ENCODE data around the gene SLC35B2. TPM values are rescaled to one million over a fixed set of nuclear protein-coding genes. Genes with fewer than 3 reads are reported as not detected.

Gene SLC35B2
- total and polyA plus RNA-seq, 4 donors = 18.9 to 27.0 (median 21.1) TPM

DNA sequence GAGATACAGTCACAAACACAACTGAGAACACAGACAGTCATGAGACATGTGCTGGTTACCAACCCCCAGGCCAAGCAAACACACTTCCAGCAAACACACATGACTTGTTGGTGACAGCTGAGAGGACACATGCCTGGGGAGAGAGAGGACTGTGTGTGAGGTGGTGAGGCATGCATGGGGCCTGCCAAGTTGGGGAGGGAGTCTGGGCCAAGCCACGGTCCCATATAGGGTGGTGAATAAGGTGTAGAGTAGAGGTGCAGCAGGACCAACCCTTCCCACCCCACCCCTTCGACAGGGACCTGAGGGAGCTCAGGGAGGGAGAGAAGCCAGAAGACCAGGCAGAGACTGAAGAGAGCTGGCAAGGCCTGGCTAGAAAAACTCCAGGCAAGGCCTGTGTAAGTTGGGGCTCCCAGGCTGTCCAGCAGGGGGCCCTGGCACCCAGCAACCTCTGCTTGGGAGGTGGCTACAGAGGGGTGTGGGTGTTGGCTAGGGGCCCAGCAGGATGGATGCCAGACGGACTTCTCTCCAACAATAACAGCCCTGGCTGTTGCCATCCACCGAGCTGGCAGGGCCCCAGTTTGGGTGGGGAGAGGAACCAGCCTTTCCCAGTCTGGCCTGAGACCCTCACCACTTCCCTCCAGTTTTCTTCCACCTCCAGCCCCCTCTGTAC lies 35.9 kb downstream of the SLC35B2 start:
- Histone ChIP-seq H3K27me3 (ENCODE audit: control insufficient read depth in 4 of 4, insufficient read depth in 4 of 4, low read length in 3 of 4) (no peaks in the 10 kb centered on the region), H3K36me3 (ENCODE audit: control insufficient read depth in 4 of 4, insufficient read depth in 3 of 4, low read depth in 1 of 4, low read length in 3 of 4) (no peaks in the 10 kb centered on the region), H3K4me3 (ENCODE audit: low read depth in 1 of 3, low read length in 3 of 3) (no peak overlapping the region), H3K9ac (ENCODE audit: low read depth in 1 of 2, low read length in 2 of 2) (peak overlapping the region; percentile 26 to 42), H3K4me1 (ENCODE audit: control insufficient read depth in 4 of 4, insufficient read depth in 4 of 4, low read length in 3 of 4) (peaks cover 49 to 90% (median 71%) of the 10 kb centered on the region in 4 donors), H3K27ac (ENCODE audit: low read depth in 1 of 2, low read length in 2 of 2) (peak overlapping the region; percentile 89 to 95), H3K9me3 (ENCODE audit: control insufficient read depth in 4 of 4, low read length in 3 of 4) (no peaks in the 10 kb centered on the region)
- peak; percentile 88 for DNase-seq (ENCODE audit: low spot score)
- WGBS = 7% methylated on average over 4 of the region's 4 CpGs
- TF ChIP-seq, protein P1, sequence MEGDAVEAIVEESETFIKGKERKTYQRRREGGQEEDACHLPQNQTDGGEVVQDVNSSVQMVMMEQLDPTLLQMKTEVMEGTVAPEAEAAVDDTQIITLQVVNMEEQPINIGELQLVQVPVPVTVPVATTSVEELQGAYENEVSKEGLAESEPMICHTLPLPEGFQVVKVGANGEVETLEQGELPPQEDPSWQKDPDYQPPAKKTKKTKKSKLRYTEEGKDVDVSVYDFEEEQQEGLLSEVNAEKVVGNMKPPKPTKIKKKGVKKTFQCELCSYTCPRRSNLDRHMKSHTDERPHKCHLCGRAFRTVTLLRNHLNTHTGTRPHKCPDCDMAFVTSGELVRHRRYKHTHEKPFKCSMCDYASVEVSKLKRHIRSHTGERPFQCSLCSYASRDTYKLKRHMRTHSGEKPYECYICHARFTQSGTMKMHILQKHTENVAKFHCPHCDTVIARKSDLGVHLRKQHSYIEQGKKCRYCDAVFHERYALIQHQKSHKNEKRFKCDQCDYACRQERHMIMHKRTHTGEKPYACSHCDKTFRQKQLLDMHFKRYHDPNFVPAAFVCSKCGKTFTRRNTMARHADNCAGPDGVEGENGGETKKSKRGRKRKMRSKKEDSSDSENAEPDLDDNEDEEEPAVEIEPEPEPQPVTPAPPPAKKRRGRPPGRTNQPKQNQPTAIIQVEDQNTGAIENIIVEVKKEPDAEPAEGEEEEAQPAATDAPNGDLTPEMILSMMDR (IDR thresholded peaks at IDR 0.05; ENCODE audit: low read depth, low read length, missing input control) = peak; percentile 90
- no peak for TF ChIP-seq HNF4G (IDR thresholded peaks at IDR 0.05)
- TF ChIP-seq, protein P2, sequence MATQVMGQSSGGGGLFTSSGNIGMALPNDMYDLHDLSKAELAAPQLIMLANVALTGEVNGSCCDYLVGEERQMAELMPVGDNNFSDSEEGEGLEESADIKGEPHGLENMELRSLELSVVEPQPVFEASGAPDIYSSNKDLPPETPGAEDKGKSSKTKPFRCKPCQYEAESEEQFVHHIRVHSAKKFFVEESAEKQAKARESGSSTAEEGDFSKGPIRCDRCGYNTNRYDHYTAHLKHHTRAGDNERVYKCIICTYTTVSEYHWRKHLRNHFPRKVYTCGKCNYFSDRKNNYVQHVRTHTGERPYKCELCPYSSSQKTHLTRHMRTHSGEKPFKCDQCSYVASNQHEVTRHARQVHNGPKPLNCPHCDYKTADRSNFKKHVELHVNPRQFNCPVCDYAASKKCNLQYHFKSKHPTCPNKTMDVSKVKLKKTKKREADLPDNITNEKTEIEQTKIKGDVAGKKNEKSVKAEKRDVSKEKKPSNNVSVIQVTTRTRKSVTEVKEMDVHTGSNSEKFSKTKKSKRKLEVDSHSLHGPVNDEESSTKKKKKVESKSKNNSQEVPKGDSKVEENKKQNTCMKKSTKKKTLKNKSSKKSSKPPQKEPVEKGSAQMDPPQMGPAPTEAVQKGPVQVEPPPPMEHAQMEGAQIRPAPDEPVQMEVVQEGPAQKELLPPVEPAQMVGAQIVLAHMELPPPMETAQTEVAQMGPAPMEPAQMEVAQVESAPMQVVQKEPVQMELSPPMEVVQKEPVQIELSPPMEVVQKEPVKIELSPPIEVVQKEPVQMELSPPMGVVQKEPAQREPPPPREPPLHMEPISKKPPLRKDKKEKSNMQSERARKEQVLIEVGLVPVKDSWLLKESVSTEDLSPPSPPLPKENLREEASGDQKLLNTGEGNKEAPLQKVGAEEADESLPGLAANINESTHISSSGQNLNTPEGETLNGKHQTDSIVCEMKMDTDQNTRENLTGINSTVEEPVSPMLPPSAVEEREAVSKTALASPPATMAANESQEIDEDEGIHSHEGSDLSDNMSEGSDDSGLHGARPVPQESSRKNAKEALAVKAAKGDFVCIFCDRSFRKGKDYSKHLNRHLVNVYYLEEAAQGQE (IDR thresholded peaks at IDR 0.05) = peak; percentile 48
- peak; percentile 32 for TF ChIP-seq FOXA1 (IDR thresholded peaks at IDR 0.05)
- TF ChIP-seq TAF1 (conservative IDR thresholded peaks at IDR 0.05) = no peak
- TF ChIP-seq HNF4A (conservative IDR thresholded peaks at IDR 0.05) = peak; percentile 39 to 45
- TF ChIP-seq, protein P3, sequence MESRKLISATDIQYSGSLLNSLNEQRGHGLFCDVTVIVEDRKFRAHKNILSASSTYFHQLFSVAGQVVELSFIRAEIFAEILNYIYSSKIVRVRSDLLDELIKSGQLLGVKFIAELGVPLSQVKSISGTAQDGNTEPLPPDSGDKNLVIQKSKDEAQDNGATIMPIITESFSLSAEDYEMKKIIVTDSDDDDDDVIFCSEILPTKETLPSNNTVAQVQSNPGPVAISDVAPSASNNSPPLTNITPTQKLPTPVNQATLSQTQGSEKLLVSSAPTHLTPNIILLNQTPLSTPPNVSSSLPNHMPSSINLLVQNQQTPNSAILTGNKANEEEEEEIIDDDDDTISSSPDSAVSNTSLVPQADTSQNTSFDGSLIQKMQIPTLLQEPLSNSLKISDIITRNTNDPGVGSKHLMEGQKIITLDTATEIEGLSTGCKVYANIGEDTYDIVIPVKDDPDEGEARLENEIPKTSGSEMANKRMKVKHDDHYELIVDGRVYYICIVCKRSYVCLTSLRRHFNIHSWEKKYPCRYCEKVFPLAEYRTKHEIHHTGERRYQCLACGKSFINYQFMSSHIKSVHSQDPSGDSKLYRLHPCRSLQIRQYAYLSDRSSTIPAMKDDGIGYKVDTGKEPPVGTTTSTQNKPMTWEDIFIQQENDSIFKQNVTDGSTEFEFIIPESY (IDR thresholded peaks at IDR 0.05) = no peak
- TF ChIP-seq NR2F2 (IDR thresholded peaks at IDR 0.05) = peak; percentile 40
- peak; percentile 76 for TF ChIP-seq SP1 (IDR thresholded peaks at IDR 0.05)
- no peak for TF ChIP-seq GABPA (IDR thresholded peaks at IDR 0.05 in 1 of 2, conservative IDR thresholded peaks at IDR 0.05 in 1 of 2)
- TF ChIP-seq, protein P4, sequence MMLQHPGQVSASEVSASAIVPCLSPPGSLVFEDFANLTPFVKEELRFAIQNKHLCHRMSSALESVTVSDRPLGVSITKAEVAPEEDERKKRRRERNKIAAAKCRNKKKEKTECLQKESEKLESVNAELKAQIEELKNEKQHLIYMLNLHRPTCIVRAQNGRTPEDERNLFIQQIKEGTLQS (IDR thresholded peaks at IDR 0.05) = no peak
- TF ChIP-seq EGR1 (IDR thresholded peaks at IDR 0.05; ENCODE audit: low read depth in 2 of 2) = peak in 1 of 2 donors; percentile 26
- peak; percentile 41 to 61 for TF ChIP-seq RXRA (IDR thresholded peaks at IDR 0.05)
- TF ChIP-seq JUND (IDR thresholded peaks at IDR 0.05) = no peak
- TF ChIP-seq FOXA2 (IDR thresholded peaks at IDR 0.05) = no peak
- peak; percentile 80 to 88 for TF ChIP-seq RAD21 (IDR thresholded peaks at IDR 0.05)
- TF ChIP-seq, protein P5, sequence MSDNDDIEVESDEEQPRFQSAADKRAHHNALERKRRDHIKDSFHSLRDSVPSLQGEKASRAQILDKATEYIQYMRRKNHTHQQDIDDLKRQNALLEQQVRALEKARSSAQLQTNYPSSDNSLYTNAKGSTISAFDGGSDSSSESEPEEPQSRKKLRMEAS (IDR thresholded peaks at IDR 0.05) = peak; percentile 63
- peak; percentile 44 for TF ChIP-seq YY1 (IDR thresholded peaks at IDR 0.05)
